HL-60/S4 treated with phorbol 12-myristate 13-acetate at 8.2 ng/mL for 4 days and 3 days (cell line): Measurements from ENCODE around the gene TBL1XR1.
"Not testable (repeated sequence)": the region's sequence is repeated elsewhere in the genome, so short reads cannot be mapped to it uniquely, and the experiment has no call there.

Experiments used
- in situ Hi-C: fragments of 300-500 bp; cut with MboI; formaldehyde crosslinking; loops from 2 replicates; pipeline ENCODE4 v1.15.0; 2022; ENCODE audit warnings: low sequenced_read_pairs

Gene TBL1XR1

DNA sequence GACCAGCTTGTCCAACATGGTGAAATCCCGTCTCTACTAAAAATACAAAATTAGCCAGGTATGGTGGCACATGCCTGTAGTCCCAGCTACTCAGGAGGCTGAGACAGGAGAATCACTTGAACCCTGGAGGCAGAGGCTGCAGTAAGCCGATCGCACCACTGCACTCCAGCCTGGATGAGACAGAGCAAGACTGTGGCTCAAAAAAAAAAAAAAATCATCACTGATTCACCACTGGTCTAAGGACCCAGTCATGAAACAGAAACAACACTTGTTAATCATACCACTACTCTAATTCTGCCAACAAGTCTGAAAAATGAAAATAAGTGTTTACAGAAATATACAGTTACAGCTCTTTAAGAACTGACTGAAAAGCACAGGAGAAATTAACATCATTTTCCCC, 12.7 kb downstream of the TBL1XR1 start:
- in situ Hi-C loops: not testable (repeated sequence)

DNA sequence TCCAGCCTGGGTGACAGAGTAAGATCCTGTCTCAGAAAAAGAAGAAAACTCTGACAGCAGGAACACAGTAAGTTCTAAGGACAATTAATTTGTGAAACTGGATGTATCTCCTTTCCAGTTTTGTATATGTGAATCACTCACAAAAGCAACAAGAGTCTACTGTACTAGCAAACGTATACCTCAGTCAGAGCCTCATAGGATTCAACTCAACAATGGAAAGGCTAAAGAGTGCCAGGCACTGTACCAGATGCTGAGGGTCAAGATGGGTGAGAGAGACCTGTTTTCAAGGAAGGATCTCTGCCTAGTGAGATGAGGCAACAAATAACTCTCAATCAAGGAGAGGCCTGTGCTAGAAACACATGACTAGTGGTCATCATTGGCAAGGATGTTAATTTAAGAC, 14.9 kb downstream of the TBL1XR1 start:
- in situ Hi-C loops: no loop called here

DNA sequence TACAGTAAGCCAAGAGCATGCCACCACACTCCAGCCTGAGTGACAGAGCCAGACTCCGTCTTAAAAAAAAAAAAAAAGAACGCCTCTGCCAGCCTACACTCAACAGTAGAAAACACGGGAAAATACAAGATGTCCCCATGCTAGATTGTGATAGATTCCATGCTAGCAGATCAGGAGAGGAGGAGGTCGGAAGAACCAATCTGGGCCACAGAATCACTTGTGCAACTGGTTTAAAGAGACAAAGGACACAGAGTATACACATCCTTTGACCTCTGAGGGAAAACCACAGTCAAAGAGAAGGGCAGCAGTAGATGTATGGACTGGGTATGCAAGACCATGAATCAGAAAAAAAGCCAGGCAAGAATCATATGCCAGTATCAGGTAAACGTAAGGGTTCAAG, 15.9 kb downstream of the TBL1XR1 start:
- in situ Hi-C loops: no loop called here

DNA sequence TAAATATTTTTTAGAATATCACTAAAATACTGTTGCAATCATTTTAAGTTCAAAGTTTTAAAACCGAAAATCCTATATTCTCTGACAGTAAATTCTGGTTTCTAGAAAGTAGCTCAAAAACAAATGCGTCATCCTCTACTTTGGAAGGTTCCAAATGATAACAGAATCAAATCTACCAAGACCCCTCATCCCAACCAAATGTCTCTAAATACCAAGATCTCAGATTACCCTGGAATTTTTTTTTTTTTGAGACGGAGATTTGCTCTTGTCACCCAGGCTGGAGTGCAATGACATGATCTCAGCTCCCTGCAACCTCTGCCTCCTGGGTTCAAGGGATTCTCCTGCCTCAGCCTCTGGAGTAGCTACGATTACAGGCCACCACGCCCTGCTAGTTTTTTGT, 16.8 kb downstream of the TBL1XR1 start:
- in situ Hi-C loops: no loop called here

DNA sequence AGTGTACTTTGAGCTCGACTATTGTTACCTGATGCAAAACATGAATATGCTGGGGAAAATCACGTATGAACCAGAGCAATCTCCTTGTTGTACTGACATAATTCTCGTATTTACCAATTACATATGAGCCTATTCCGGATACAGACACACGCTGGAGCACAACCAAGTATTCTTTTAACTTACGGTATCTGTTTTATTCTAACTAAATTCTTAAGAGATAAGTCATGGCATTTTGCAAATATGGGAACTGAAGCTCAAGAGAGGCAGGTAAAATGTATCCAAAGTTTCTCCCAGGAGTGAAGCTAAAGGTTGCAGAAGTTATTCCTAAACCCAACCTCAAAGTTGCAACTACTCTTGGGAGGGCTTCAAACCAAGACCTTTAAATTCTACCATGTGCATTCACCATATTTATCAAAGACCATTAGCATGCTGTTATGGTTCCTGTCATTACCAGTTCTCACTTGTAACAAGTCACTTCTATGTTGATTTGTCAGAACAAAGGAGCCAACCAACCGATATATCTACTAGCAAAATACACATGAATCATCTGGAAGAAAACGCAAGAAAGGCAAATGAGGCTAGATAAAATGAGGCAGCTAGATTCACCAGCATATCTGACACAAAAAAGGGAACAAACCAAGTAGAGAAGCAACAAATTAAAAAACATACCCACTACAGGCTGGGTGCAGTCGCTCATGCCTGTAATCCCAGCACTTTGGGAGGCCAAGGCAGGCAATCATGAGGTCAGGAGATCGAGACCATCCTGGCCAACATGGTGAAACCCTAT, 17.8 kb downstream of the TBL1XR1 start:
- in situ Hi-C loops: no loop called here

DNA sequence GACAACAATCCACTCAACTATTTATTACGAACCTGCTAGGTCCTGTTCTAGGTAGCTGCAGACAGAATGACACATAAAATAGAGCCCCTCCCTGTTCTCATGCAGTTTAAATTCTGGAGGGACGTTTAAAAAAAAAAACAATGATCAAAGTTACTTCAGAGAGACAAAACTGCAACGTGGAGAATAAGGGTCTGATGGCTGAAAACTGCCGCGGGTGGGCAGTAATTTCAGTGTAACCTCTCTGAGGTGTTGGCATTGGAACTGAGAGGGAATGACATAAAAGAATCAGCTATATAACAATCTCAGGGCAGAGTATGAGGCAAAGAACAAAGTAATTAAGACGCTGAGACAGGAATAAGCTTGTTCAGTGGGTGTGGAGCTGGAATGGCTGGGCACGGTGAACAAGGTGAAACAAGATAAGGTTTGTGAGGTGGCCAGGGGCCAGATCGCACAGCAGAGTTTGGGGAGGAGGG, 19.5 kb downstream of the TBL1XR1 start:
- in situ Hi-C loops: no loop called here

DNA sequence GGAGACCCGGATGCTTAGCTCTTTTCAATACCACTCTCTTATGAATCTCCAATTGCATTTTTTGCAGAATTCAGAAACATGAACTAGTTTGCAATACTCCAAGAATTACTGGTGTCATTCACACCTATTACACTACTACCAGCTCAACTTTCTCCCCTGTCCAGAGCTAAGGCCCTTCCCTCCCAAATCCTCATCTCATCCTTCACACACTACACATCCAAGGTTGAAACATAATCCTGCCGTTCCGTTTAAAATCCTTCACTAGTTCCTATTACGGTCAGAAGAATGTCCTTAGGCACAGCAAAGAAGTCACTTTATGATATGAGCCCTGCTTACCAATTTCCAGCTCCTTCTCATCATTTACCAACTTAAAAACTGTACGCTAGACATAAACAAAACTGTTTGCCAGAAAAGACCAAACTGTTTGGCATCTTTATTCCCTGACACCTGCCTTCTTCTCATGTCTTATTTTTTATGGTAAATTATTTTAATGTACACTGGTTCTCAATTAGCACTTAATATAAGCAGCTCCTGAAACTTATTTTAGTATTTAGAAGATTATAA, 22.6 kb downstream of the TBL1XR1 start:
- in situ Hi-C loops: no loop called here

DNA sequence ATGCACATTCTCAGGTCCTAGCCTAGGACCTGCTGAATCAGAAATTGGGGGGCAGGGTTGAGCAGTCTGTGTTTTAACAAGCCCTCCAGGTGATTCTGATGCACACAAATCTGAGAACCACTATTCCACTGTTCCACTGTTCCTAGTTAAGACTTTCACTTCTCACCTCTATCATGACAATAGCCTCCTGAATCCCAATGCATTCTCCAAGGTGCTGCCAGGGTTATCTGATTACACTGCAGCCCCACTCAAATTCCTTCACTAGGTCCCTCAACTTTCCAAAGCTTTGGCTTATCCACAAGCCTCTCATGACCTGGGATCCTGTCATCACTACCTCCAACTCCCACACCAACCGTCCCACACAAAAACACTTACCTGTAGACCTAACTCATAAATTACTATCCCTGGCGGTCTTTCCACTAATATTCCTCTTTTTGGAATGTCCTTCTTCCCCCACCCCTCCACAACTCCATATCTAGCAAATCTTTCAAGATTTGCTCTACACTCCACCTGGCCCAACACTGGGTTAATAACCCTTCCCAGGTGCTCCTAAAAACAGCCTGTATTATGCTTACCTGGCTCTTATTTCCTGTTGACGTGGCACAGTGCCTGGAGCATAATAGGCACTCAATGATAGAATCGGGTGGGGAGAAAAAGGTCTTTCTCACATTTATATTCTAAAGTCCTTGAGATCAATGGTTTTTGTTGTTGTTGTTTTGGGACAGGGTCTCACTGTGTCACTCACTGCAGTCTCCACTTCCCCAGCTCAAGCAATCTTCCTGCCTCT, 27.2 kb downstream of the TBL1XR1 start:
- in situ Hi-C loops: no loop called here

DNA sequence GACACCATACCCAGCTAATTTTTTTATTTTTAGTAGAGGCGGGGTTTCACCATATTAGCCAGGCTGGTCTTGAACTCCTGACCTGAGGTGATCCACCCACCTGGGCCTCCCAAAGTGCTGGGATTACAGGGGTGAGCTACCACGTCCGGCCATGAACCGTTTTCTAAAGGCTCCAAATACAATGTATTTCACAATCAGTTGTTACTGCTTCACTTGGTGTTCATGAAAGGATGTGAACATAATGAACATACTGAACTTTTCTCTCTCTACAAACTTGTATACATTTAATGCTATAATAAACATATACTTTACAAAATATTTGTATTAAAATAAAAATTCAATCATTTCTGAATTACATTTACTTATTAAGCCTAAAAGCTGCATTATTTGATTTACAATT, 28.9 kb downstream of the TBL1XR1 start:
- in situ Hi-C loops: no loop called here

DNA sequence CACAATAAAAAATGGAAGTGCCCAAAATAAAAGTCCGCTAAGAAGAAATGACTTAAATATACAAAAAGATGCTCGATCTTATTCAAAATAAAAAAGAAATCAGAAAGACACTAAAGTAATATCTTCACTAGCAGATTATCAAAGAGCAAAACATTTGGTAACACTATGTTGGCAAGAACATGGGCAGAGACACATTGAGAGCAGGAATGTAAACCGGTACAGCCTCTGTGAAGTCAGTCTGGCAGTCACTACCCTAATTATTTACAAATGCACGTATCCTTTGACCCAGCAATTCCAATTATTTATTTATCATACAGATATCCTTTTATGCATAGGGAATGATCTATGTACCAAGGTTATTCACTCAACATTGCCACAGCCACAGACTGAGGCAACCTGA, 34.5 kb downstream of the TBL1XR1 start:
- in situ Hi-C loops: no loop called here

DNA sequence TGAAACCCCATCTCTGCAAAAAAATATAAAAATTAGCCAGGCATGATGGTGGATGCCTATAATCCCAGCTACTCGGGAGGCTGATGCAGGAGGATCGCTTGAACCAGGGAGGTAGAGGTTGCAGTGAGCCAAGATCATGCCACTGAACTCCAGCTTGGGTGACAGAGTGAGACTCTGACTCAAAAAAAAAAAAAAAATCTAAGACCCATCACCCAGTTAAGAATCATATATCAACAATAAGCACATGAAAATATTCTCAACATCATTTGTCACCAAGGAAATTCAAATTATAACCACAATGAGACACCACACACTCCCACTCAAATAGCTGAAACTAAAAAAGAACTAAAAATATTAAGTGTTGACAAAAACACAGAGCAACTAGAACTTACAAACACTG, 35.7 kb downstream of the TBL1XR1 start:
- in situ Hi-C loops: not testable (repeated sequence)

DNA sequence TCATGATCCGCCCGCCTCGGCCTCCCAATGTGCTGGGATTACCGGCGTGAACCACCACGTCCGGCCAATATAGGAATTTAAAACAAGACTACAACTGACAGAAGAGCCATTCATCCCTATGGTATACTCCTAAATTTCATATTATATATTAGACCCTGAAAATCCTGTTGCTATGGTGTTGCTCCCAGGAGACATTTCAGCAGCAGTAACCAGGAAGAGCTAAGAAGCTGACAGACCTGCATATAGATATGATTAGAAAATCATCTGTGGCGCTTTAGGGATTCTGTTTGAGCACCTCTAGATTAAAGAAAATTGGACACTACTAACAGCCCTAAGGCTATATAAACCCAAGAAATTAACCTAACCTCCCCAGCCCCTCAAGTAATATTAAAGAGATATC, 38.8 kb downstream of the TBL1XR1 start:
- in situ Hi-C loops: no loop called here

DNA sequence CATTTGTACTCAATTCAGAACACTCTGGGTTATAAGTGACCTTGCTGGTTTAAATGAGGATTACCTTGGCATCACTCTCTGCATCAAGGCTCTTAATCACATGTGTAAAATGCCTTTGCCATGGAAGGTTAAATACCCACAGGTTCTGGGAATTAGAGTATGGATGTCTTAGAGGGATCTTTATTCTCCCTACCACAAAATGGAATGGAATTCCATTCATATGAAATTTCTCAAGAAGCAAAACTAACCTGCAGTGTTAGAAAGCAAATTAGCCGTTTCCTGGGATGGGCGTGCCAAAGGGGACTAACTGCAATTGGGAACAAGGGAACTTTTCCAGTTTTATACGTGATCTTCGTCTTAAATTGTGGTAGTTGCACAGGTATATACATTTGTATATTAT, 39.8 kb downstream of the TBL1XR1 start:
- in situ Hi-C loops: no loop called here

DNA sequence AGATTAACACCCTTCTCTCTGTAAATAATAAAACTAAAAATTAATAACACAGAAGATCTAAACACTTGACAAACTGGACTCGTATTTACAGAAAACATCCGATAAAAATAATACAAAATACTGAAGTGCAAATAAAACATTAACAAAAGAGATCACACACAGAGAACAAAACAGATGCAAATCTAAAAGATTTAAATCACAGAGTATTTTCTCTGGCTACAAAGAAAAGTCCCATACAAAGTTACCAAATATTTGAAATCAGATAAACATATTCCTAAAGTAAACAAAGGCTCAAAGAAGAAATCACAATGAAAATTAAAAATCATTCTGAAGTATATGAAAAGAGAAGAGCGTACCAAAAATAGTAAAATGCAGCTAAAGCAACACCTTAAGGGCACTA, 42.5 kb downstream of the TBL1XR1 start:
- in situ Hi-C loops: no loop called here

DNA sequence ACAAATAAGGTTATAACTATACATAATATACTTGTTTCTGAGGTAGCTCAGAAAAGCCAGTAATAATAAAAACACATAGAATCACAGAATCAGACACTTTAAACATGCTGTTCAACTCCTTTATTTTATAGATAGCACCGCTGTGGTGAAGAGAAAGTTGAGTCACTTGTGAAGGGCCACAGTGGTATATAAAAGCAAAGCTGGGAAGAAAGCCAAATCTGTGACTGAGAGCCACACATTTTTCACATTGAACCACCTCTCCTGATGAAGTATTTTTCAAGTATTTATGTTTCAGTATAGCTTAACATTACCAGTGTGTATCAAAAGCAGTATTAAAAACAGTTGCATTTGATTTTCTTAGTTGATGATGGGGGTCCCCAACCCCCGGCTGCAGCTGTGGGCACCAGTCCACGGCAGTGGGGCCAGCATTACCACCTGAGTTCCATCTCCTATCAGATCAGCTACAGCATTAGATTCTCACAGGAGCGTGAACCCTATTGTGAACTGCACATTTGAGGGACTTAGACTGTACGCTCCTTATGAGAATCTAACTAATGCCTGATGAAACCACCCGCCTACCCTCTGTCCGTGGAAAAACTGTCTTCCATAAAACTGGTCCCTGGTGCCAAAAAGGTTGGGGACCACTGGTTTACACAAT, 46.2 kb downstream of the TBL1XR1 start:
- in situ Hi-C loops: no loop called here

DNA sequence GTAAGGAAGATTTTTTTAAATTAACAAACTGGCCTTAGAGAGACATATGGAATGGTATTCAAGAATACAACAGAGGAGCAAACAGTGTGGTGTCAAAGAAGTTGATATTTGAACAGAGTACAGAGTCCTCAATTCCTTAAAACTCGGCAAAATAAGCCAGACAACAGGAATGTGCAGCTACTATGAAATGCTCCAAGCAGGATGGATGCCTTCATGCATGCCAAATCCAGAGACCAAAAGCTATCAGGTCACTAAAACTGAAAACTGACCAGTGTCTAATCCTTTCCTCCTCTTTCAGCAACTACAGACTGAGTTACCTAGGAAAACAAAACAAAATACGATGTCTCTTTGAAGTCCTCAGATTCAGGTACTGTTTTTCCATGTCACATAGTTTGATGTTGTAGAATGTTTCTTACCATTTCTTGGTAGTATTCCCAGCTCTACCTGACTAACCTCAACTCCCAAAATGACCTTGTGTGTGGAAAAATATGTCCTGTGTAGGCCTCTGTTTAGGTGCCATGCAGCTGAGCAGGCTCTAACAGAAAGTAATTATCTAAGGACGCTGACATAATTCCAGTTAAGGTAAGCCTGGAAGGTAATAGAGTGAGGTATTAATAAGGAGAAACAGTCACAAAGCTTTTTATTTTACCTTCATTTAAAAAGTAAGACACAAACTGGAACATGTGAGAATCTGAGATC, 46.9 kb downstream of the TBL1XR1 start:
- in situ Hi-C loops: no loop called here

DNA sequence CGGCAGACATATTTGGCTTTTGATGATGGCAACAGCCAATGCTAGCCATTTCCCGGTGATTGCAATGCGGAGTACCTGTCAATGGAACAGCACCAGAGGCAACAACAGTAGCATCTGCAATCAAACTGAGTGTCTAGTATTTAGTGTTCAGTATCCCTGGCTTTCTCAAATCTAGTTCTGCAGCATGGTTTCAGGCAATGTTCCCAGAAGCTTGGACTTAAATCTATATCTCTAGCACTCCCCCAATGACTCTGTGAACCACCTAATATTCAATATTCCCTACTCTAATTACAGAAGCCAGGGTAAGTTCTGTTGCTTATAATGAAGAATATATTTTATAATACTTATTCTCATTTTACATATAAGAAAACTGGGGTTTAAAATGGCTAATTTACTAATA, 48.2 kb downstream of the TBL1XR1 start:
- in situ Hi-C loops: no loop called here

DNA sequence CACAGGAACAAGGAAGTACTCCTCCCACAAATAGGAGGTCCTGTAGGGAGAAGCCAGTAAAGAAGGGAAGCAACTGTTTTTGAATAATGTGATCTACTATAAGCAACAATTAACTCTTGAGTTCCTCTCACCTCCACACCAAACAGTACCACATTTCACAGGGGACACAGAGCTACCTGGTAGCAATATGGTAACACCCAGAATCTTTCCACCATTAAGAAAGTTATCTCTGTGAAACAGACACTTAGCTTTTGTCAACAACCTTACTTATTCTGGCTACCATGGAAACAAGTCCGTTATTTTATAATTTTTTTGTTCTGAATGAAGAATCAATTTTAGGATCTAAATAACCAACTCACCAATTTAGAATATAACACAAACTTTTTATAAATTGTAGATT, 49.5 kb downstream of the TBL1XR1 start:
- in situ Hi-C loops: no loop called here

DNA sequence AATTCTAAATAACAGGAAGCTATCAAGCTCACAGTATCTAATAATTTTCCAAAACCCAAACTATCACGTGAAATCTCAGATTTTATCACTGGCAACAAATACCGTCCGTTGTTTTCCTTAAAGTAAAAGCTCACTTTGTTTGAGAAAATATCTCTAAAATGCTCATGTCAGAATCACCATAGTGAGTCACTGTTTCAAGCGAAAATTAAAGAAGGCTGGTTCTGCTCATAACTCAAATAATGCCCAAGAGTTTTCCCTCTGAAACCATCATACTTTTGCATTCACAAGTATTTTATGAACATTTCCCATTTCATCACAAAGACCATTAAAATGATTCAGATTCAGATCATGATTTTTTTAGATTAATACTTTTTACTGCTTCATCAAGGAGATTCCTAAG, 50.6 kb downstream of the TBL1XR1 start:
- in situ Hi-C loops: no loop called here

DNA sequence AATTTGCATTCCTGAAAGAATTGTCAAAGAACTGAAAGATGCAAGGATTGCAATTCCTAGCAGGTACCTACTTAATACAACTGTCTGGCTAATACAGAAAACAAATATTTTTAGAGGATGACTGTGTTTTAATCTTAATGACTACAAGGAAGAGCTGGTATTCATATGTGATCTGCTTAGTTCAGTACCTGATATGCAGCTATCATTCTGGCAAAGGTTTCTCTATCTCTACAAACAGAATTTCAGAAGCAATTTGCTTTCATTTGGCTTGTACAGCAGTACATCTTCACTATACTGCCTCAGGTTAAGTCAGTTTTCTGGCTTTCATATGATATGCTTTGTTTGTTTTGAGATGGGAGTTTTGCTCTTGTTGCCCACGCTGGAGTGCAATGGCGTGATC, 51.3 kb downstream of the TBL1XR1 start:
- in situ Hi-C loops: no loop called here

DNA sequence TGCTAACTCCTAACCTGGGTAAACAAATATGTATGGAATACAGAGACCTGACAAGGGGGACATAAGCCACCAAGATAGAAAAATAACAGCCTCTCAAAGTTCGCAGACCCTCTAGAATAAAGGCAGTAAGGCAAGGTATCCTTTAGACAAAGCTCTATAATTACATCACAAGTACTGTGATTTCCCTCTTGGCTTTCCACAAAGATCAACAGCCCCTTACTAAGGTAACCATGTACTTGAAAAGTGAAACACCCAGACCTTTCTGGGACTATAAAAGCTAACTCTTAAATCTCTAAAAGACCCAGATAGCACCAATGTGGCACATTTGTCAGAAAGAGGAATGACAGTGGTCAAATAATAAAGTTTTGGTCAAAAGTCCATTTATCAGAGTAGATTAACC, 51.9 kb downstream of the TBL1XR1 start:
- in situ Hi-C loops: no loop called here
